Fibroblast of lung (primary cell): Measurements from ENCODE around the gene CBX8.

Experiments
- EZH2 ChIP-seq: IDR thresholded peaks from 2 replicates; pipeline ENCODE4 v1.5.1; 2012; ENCODE audit warnings: low read length, control low read depth, mild to moderate bottlenecking; ENCODE audit errors: missing control alignments
- TF ChIP-seq, protein P1 (sequence below), 2 donors: IDR thresholded peaks in 1 of 2; conservative IDR thresholded peaks in 1 of 2; 1 replicate in 1 of 2; 2 replicates in 1 of 2; pipeline ENCODE4 v1.5.1; 2011 to 2012; ENCODE audit warnings: low read length in 2 of 2, control low read depth in 1 of 2, inconsistent platforms in 1 of 2, low read depth in 1 of 2, mild to moderate bottlenecking in 1 of 2

DNA sequence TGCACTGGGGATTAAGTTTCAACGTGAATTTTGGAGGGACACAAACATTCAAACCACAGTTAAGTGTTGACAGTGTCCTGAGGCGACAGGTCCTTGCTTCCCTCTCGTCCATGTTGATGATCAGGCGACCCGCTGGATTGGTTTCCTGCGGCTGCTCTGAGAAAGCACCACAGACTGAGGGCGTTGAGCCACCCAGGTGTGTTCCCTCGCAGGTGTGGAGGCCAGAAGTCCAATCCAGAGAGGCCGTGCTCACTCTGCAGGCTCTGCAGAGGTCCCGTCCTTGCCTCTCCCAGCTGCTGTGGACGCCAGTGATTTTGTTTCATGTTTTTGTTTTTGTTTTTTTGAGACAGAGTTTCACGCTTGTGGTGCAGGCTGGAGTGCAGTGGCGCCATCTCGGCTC lies 41.3 kb downstream of the CBX8 start:
- TF ChIP-seq, protein P1, sequence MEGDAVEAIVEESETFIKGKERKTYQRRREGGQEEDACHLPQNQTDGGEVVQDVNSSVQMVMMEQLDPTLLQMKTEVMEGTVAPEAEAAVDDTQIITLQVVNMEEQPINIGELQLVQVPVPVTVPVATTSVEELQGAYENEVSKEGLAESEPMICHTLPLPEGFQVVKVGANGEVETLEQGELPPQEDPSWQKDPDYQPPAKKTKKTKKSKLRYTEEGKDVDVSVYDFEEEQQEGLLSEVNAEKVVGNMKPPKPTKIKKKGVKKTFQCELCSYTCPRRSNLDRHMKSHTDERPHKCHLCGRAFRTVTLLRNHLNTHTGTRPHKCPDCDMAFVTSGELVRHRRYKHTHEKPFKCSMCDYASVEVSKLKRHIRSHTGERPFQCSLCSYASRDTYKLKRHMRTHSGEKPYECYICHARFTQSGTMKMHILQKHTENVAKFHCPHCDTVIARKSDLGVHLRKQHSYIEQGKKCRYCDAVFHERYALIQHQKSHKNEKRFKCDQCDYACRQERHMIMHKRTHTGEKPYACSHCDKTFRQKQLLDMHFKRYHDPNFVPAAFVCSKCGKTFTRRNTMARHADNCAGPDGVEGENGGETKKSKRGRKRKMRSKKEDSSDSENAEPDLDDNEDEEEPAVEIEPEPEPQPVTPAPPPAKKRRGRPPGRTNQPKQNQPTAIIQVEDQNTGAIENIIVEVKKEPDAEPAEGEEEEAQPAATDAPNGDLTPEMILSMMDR (conservative IDR thresholded peaks at IDR 0.05 in 1 of 2, IDR thresholded peaks at IDR 0.05 in 1 of 2; ENCODE audit: low read depth in 1 of 2, low read length in 2 of 2): no peak
- no peak for TF ChIP-seq EZH2
